ENCODE results near the gene MYO15B. TPM values are rescaled to one million over a fixed set of nuclear protein-coding genes. Genes with fewer than 3 reads are reported as not detected.

MYO15B gene
- total RNA-seq, 1 donor from 2014 or later, result 48.2 TPM

DNA sequence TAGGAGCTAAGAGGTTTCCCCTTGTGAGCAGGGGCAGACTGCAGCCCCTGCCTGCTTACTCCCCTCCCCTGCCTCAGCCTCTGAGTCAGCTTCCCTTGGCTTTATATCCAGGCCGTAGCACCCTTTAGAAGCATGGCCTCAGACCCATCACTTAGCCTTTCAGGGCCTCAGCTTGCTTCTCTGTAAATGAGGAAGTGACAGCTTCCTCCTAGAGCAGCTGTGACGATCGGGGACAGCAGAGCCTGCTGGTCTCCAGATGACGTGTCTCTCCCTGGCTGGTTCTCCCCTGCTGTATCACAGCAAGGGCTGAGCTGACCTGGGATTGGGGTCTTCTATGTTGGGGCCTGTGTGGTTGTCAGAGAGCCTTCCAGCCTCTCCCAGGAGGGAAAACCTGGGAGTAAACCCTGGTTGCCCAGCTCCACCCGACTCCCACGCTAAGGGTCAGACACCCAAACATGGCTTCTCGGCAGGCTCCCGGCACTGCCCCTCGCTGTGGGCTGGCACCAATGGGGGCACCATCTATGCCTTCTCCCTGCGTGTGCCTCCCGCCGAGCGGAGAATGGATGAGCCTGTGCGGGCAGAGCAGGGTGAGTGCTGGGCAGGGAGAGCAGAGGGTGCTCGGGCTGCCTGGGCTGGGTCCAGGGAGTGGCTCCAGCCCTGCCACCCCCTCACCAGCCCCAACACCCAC, 16.3 kb upstream of the MYO15B start:
- DNase-seq (ENCODE audit: extremely low spot score, unreplicated experiment), result no peak
- Mint-ChIP-seq H3K36me3 (peaks cover 6% of the 10 kb centered on the region), H3K4me3 (no peak overlapping the region), H3K27ac (no peak overlapping the region), H3K4me1 (ENCODE audit: unreplicated experiment) (peaks cover 6% of the 10 kb centered on the region), H3K9me3 (no peaks in the 10 kb centered on the region), H3K27me3 (no peaks in the 10 kb centered on the region)
- no peak for TF ChIP-seq CTCF (conservative IDR thresholded peaks at IDR 0.05)

DNA sequence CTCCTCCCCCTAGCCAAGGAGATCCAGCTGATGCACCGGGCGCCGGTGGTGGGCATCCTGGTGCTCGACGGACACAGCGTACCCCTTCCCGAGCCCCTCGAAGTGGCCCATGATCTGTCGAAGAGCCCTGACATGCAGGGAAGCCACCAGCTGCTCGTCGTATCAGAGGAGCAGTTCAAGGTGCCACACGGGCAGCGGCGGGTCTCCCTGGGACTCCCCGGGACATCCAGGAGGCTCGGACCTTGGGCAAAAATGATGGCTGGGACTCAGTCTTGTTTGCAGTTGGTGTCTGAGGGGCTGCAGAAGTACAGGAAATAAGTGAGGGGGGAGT, 15.8 kb upstream of the MYO15B start:
- Mint-ChIP-seq H3K27ac (no peak overlapping the region), H3K4me3 (no peak overlapping the region), H3K4me1 (ENCODE audit: unreplicated experiment) (peaks cover under 1% of the 10 kb centered on the region), H3K36me3 (peaks cover under 1% of the 10 kb centered on the region), H3K27me3 (no peaks in the 10 kb centered on the region), H3K9me3 (no peaks in the 10 kb centered on the region)
- no peak for TF ChIP-seq CTCF (conservative IDR thresholded peaks at IDR 0.05)
- DNase-seq (ENCODE audit: extremely low spot score, unreplicated experiment), result no peak

- no peaks in the 10 kb centered on the region for H3K4me1 Mint-ChIP-seq (ENCODE audit: unreplicated experiment)
- H3K4me3 Mint-ChIP-seq, result no peak overlapping the region
- no peaks in the 10 kb centered on the region for H3K9me3 Mint-ChIP-seq
- H3K27ac Mint-ChIP-seq, result peak overlapping the region; percentile 39
- no peak for TF ChIP-seq CTCF (conservative IDR thresholded peaks at IDR 0.05)
- H3K27me3 Mint-ChIP-seq, result no peaks in the 10 kb centered on the region
- H3K36me3 Mint-ChIP-seq, result no peaks in the 10 kb centered on the region
- no peak for DNase-seq (ENCODE audit: extremely low spot score, unreplicated experiment)
Observed at GRCh38 chr17:75572713-75573539, 14.7 kb upstream of the MYO15B start.

GRCh38 chr17:75573540-75573957, 14.1 kb upstream of the MYO15B start:
- TF ChIP-seq CTCF (conservative IDR thresholded peaks at IDR 0.05), result no peak
- no peak for DNase-seq (ENCODE audit: extremely low spot score, unreplicated experiment)

DNA sequence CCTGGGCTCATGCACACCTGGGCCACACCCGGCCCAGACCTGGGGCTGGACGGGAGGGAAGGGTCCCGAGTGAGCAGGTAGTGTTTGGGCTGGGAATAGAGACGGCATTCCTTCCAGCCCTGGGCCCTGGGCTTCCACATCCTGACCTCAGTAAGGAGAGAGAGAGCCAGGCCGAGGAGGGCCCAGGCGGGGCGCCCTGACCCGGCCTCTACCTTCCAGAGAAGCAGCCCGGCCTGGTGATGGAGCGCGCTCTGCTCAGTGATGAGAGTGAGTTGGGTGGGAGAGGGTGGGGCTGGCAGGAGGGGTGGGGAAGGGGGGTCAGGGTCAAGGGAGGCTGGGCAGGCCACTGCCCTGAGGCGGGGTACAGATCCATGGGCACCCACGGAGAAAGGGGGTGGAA, 13.6 kb upstream of the MYO15B start:
- no peak overlapping the region for H3K4me3 Mint-ChIP-seq
- peaks cover 4% of the 10 kb centered on the region for H3K9me3 Mint-ChIP-seq
- H3K27me3 Mint-ChIP-seq, result no peaks in the 10 kb centered on the region
- TF ChIP-seq CTCF (conservative IDR thresholded peaks at IDR 0.05), result no peak
- no peak overlapping the region for H3K27ac Mint-ChIP-seq
- H3K36me3 Mint-ChIP-seq, result no peaks in the 10 kb centered on the region
- peaks cover 4% of the 10 kb centered on the region for H3K4me1 Mint-ChIP-seq (ENCODE audit: unreplicated experiment)
- no peak for DNase-seq (ENCODE audit: extremely low spot score, unreplicated experiment)

More at GRCh38 chr17:75573540-75573957, 14.1 kb upstream of the MYO15B start:
- Mint-ChIP-seq H3K4me3 (no peak overlapping the region), H3K27me3 (no peaks in the 10 kb centered on the region), H3K4me1 (ENCODE audit: unreplicated experiment) (peaks cover under 1% of the 10 kb centered on the region), H3K27ac (no peak overlapping the region), H3K36me3 (no peaks in the 10 kb centered on the region), H3K9me3 (no peaks in the 10 kb centered on the region)

All from type B pancreatic cell (in vitro differentiated cells).